Colonic mucosa (tissue), 4 donors: ENCODE data around the gene ERBB2. TPM values are rescaled to one million over a fixed set of nuclear protein-coding genes. Genes with fewer than 3 reads are reported as not detected.

Experiments
- DNase-seq: peaks from one replicate; pipeline ENCODE4 v3.0.0-alpha.2; 2020
- H3K27ac ChIP-seq: fragments of 200-600 bp; one replicate; pipeline ENCODE4 v1.8.0; 2021
- H3K27me3 ChIP-seq: fragments of 200-600 bp; one replicate; pipeline ENCODE4 v1.8.0; 2021
- H3K36me3 ChIP-seq: fragments of 200-600 bp; one replicate; pipeline ENCODE4 v1.8.0; 2021
- H3K4me1 ChIP-seq: fragments of 200-600 bp; one replicate; pipeline ENCODE4 v1.8.0; 2021; ENCODE audit warnings: mild to moderate bottlenecking
- H3K4me3 ChIP-seq: fragments of 200-600 bp; one replicate; pipeline ENCODE4 v1.8.0; 2021
- H3K9ac ChIP-seq, 2 donors: one replicate each; pipeline ENCODE4 v1.7.0; 2013; ENCODE audit warnings: control low read depth in 2 of 2, low read depth in 2 of 2, low read length in 2 of 2
- H3K9me3 ChIP-seq: fragments of 200-600 bp; one replicate; pipeline ENCODE4 v1.8.0; 2021
- CTCF ChIP-seq: fragments of 200-600 bp; IDR thresholded peaks from one replicate; pipeline ENCODE4 v1.8.0; 2022; ENCODE audit warnings: antibody characterized with exemption, mild to moderate bottlenecking
- intact Hi-C: fragments of 100-400 bp; cut with DNase I; formaldehyde crosslinking; loops from one replicate; pipeline ENCODE4 v1.14.1; 2022
- total RNA-seq, 2 donors: library from RNA; stranded (reverse); fragmentation: NEBNext Ultra II Directional in 1 of 2; extraction: Animal tissue kit (Norgen Biotek cat#: 25700) in 1 of 2; gene quantifications; one replicate each; pipeline ENCODE4 v1.2.1, GENCODE V29; 2021
- donor health status: healthy.
- donor health status: DM: no; HTN: no; CAD: no.
- donor health status: DM: no; HTN: no; CAD: no.

The ERBB2 gene
- total RNA-seq, 2 donors from 2014 or later, result 153 to 174 TPM

DNA sequence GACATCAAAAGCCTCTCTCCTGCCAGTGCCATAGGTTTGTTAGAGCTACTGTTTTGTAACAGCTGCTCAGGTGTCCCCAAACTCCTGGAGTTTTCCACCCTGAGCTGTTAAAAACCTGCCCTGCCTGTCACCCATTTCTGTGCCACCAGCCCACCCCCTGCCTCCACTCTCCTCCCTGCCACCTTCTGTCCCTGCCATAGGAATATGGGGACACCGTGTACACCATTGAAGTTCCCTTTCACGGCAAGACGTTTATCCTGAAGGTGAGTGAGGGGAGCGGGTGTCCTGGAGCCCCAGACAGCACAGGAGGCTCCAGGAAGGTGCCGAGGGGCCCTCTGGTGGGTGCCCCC, 39.9 kb upstream of the ERBB2 start:
- Histone ChIP-seq H3K4me3 (no peak overlapping the region), H3K4me1 (peaks cover 20% of the 10 kb centered on the region), H3K9me3 (no peaks in the 10 kb centered on the region), H3K9ac (no peak overlapping the region), H3K27me3 (no peaks in the 10 kb centered on the region), H3K27ac (no peak overlapping the region), H3K36me3 (peaks cover 5% of the 10 kb centered on the region)
- TF ChIP-seq CTCF, result no peak
- intact Hi-C loops, result no loop called here
- no peak for DNase-seq

- Histone ChIP-seq H3K27ac (no peak overlapping the region), H3K9ac (peak overlapping the region in 1 of 2 donors; percentile 16), H3K4me3 (no peak overlapping the region), H3K9me3 (no peaks in the 10 kb centered on the region), H3K4me1 (peaks cover 20% of the 10 kb centered on the region), H3K27me3 (no peaks in the 10 kb centered on the region), H3K36me3 (peaks cover 5% of the 10 kb centered on the region)
- DNase-seq, result no peak
- no peak for TF ChIP-seq CTCF
- intact Hi-C loops, result no loop called here
Observed at GRCh38 chr17:39660397-39661385, 39.2 kb upstream of the ERBB2 start.

DNA sequence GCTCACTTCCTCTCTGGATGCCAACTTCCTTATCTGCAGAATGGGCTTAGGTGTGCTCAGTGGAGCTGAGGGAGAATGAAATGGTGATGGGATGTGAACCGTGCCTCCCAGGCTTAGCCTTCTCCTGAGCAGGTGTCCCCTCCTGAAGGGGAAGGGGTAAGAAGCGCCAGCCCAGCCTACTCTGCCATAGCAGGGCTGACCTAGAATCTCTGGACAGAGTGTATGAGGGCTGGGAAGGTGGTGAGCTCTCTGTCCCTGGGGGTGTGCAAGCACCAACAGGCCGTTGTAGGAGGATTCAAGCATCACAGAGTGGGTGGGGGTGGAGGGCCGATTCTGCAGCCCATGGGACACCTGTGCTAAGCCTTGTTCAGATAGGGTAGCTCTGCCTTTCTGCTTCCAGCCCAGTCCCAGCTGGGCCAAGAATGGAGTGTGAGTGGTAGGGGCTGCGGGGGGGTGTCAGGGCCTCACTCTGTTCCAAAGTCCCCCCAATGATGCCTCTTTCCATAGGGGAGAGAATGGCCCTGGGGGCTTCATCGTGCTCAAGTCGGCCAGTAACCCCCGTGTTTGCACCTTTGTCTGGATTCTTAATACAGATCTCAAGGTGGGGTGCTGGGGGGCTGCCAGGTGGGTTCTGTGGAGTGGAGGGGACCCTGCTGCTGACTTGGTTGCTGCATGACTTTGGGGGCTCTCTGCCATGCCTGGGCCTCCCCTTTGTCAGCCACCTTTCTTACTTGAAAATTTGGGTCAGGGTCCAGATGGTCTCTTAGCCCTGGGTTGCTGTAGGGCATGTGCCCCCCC, 37.9 kb upstream of the ERBB2 start:
- peaks cover 5% of the 10 kb centered on the region for H3K36me3 ChIP-seq
- intact Hi-C loops, result no loop called here
- peak overlapping the region in 1 of 2 donors; percentile 16 for H3K9ac ChIP-seq
- H3K4me1 ChIP-seq, result peaks cover 20% of the 10 kb centered on the region
- DNase-seq, result no peak
- peak overlapping the region; percentile 70 for H3K27ac ChIP-seq
- H3K4me3 ChIP-seq, result no peak overlapping the region
- H3K27me3 ChIP-seq, result peaks cover 4% of the 10 kb centered on the region
- no peaks in the 10 kb centered on the region for H3K9me3 ChIP-seq
- no peak for TF ChIP-seq CTCF

DNA sequence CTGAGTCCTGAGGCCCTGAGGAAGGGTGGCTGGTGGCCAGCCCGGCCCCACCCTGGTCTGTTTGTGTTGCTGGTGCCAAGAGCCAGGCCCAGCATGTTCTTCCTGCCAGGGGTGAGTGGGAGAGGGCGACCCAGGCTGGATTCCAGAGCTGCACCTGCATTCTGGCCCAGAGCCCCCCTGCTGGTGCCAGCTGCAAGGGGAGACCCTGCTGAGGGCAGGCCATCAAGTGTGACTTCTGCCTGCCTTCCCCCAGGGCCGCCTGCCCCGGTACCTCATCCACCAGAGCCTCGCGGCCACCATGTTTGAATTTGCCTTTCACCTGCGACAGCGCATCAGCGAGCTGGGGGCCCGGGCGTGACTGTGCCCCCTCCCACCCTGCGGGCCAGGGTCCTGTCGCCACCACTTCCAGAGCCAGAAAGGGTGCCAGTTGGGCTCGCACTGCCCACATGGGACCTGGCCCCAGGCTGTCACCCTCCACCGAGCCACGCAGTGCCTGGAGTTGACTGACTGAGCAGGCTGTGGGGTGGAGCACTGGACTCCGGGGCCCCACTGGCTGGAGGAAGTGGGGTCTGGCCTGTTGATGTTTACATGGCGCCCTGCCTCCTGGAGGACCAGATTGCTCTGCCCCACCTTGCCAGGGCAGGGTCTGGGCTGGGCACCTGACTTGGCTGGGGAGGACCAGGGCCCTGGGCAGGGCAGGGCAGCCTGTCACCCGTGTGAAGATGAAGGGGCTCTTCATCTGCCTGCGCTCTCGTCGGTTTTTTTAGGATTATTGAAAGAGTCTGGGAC, 37.1 kb upstream of the ERBB2 start:
- peak; percentile 78 for DNase-seq
- Histone ChIP-seq H3K27me3 (peaks cover 12% of the 10 kb centered on the region), H3K9ac (peak overlapping the region in 1 of 2 donors; percentile 16), H3K9me3 (no peaks in the 10 kb centered on the region), H3K4me1 (peaks cover 23% of the 10 kb centered on the region), H3K36me3 (peaks cover 5% of the 10 kb centered on the region), H3K27ac (peak overlapping the region; percentile 70), H3K4me3 (no peak overlapping the region)
- no peak for TF ChIP-seq CTCF
- intact Hi-C loops, result no loop called here

GRCh38 chr17:39663340-39663687, 36.5 kb upstream of the ERBB2 start:
- no peak for DNase-seq
- intact Hi-C loops, result no loop called here
- Histone ChIP-seq H3K36me3 (peaks cover 5% of the 10 kb centered on the region), H3K4me3 (no peak overlapping the region), H3K9me3 (no peaks in the 10 kb centered on the region), H3K27ac (peak overlapping the region; percentile 70), H3K9ac (peak overlapping the region in 1 of 2 donors; percentile 16), H3K4me1 (peaks cover 23% of the 10 kb centered on the region), H3K27me3 (peaks cover 18% of the 10 kb centered on the region)
- no peak for TF ChIP-seq CTCF
